ENCODE results near the gene NCAM1.
"Not testable (repeated sequence)": the region's sequence is repeated elsewhere in the genome, so short reads cannot be mapped to it uniquely, and the experiment has no call there.

- not testable (repeated sequence) for TF ChIP-seq CTCF (IDR thresholded peaks at IDR 0.05; ENCODE audit: extremely low read depth in 1 of 2, insufficient read depth in 1 of 2, low read depth in 1 of 2, low read length in 2 of 2); POLR2A (IDR thresholded peaks at IDR 0.05; ENCODE audit: low read depth, low read length); GATA2 (IDR thresholded peaks at IDR 0.05; ENCODE audit: insufficient read depth, insufficient read length, low read depth, low read length); EZH2 (IDR thresholded peaks at IDR 0.05; ENCODE audit: borderline replicate concordance, low read depth, low read length, severe bottlenecking); POLR2AphosphoS5 (IDR thresholded peaks at IDR 0.05; ENCODE audit: insufficient read depth, low read depth, low read length); MAX (IDR thresholded peaks at IDR 0.05; ENCODE audit: insufficient read depth, insufficient read length); MYC (IDR thresholded peaks at IDR 0.05; ENCODE audit: low read depth, low read length); JUN (IDR thresholded peaks at IDR 0.05; ENCODE audit: borderline replicate concordance, insufficient read depth, insufficient read length, low read depth)
Measured at GRCh38 chr11:113298496-113298895, 337.3 kb downstream of the NCAM1 start.

Measured in endothelial cell of umbilical vein (primary cell).